Gastrocnemius medialis (tissue), 4 donors: Measurements from ENCODE around the gene BCL10. TPM values are rescaled to one million over a fixed set of nuclear protein-coding genes. Genes with fewer than 3 reads are reported as not detected.

Experiments
- ATAC-seq, 2 donors: fragments of 150-250 bp; one replicate each; pipeline ENCODE4 v1.9.1; 2016
- DNase-seq, 2 donors: peaks; one replicate each; pipeline ENCODE4 v3.0.0-alpha.2; 2019
- H3K27ac ChIP-seq, 4 donors: fragments of 200-600 bp; sonication (generic); 1 replicate in 1 of 4; 2 replicates in 3 of 4; pipeline ENCODE4 v1.5.1; 2016 to 2018; ENCODE audit warnings: mild to moderate bottlenecking in 2 of 4, moderate library complexity in 1 of 4
- H3K27me3 ChIP-seq, 3 donors: fragments of 200-600 bp; sonication (generic) in 2 of 3; 1 replicate in 1 of 3; 2 replicates in 2 of 3; pipeline versions ENCODE4 v1.5.1 to v1.6.0; 2016 to 2019; ENCODE audit warnings: mild to moderate bottlenecking in 1 of 3, moderate library complexity in 1 of 3
- H3K36me3 ChIP-seq, 2 donors: fragments of 200-600 bp; sonication (generic) in 1 of 2; one replicate each; pipeline ENCODE4 v1.5.1; 2017 to 2018
- H3K4me1 ChIP-seq, 2 donors: fragments of 200-600 bp; sonication (generic) in 1 of 2; one replicate each; pipeline ENCODE4 v1.5.1; 2016 to 2017; ENCODE audit warnings: mild to moderate bottlenecking in 2 of 2
- H3K4me3 ChIP-seq, 4 donors: fragments of 200-600 bp; sonication (generic) in 3 of 4; 1 replicate in 1 of 4; 2 replicates in 3 of 4; pipeline ENCODE4 v1.5.1; 2016 to 2019; ENCODE audit warnings: mild to moderate bottlenecking in 2 of 4
- H3K9me3 ChIP-seq, 3 donors: fragments of 200-600 bp; sonication (generic) in 2 of 3; 1 replicate in 1 of 3; 2 replicates in 2 of 3; pipeline ENCODE4 v1.5.1; 2016 to 2019
- POLR2A ChIP-seq, 2 donors: fragments of 450-650 bp; IDR thresholded peaks; one replicate each; pipeline ENCODE4 v1.6.1; 2017; ENCODE audit warnings: antibody characterized with exemption in 2 of 2, mild to moderate bottlenecking in 2 of 2, moderate library complexity in 2 of 2
- in situ Hi-C, 4 donors: fragments of 200-750 bp; cut with MboI; loops; one replicate each; pipeline versions ENCODE4 v1.15.0 to v1.8.0; 2017; ENCODE audit warnings: low sequenced_read_pairs in 4 of 4
- intact Hi-C: fragments of 100-400 bp; cut with DNase I; formaldehyde crosslinking; loops from one replicate; pipeline ENCODE4 v1.15.1; 2023; ENCODE audit warnings: low total_unique reads
- total RNA-seq, 4 donors: library from RNA; depleted of rRNA; stranded (reverse); fragments of >200 nt; gene quantifications; one replicate each; pipeline versions ENCODE4 v1.1.0 to v1.2.3, GENCODE V29; 2016
- TF ChIP-seq, protein P1 (sequence below), 5 experiments: fragments of 450-650 bp in 3 of 5; fragments of 200-600 bp in 2 of 5; sonication (generic) in 2 of 5; IDR thresholded peaks in 4 of 5; conservative IDR thresholded peaks in 1 of 5; 1 replicate in 4 of 5; 2 replicates in 1 of 5; pipeline ENCODE4 v1.5.1; 2016 to 2019; ENCODE audit warnings: antibody characterized with exemption in 5 of 5, mild to moderate bottlenecking in 3 of 5, moderate library complexity in 3 of 5

The BCL10 gene
- total RNA-seq, 4 donors from 2014 or later = 4.3 to 6.4 (median 5.4) TPM

DNA sequence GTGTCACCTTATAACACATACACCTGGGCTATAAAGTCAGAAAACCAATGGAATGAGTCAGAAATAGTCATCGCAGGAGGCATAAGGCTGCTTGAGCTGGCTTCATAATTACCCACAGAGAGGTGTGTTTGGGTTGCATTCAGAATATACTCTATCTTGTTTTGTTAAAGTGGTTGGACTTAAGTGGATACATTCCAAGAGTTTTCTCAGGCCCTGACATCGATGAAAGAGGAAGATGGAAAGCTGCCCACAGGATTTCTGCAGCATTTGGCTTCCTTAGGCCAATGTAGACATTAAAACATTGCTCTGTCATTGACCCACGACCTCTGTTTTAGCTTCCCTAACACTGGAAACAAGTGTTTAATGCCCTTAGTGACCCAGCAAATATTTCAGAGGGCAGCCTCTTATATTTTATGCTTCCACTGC is 18.6 kb upstream of the BCL10 start:
- no peak overlapping the region for H3K27ac ChIP-seq
- in situ Hi-C loops = no loop called here
- DNase-seq = no peak

DNA sequence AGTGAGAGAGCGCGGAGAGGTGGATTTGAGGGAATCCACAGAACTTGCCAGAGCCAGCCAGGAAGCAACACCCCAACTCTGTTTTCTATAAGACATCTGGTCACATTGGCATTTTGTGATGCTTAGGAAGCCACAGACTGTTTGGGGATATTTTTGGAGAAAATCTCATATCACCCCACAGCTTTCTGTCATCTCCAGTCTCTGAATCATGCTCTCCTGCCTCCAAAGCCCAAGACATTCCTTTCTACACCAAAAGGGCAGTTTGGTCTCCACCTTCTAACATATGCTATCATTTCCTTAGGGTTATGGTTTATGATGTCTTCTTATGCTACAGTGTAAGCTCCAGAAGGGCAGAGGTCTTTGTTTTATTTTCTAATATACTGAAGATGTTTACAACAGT is 14.4 kb upstream of the BCL10 start:
- Histone ChIP-seq H3K4me3 (no peak overlapping the region), H3K27me3 (no peaks in the 10 kb centered on the region), H3K27ac (no peak overlapping the region), H3K4me1 (no peaks in the 10 kb centered on the region), H3K36me3 (no peaks in the 10 kb centered on the region), H3K9me3 (no peaks in the 10 kb centered on the region)
- ATAC-seq (no peak), DNase-seq (no peak)
- TF ChIP-seq, protein P1, sequence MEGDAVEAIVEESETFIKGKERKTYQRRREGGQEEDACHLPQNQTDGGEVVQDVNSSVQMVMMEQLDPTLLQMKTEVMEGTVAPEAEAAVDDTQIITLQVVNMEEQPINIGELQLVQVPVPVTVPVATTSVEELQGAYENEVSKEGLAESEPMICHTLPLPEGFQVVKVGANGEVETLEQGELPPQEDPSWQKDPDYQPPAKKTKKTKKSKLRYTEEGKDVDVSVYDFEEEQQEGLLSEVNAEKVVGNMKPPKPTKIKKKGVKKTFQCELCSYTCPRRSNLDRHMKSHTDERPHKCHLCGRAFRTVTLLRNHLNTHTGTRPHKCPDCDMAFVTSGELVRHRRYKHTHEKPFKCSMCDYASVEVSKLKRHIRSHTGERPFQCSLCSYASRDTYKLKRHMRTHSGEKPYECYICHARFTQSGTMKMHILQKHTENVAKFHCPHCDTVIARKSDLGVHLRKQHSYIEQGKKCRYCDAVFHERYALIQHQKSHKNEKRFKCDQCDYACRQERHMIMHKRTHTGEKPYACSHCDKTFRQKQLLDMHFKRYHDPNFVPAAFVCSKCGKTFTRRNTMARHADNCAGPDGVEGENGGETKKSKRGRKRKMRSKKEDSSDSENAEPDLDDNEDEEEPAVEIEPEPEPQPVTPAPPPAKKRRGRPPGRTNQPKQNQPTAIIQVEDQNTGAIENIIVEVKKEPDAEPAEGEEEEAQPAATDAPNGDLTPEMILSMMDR (IDR thresholded peaks at IDR 0.05 in 4 of 5, conservative IDR thresholded peaks at IDR 0.05 in 1 of 5) = no peak
- TF ChIP-seq POLR2A (IDR thresholded peaks at IDR 0.05) = no peak
- intact Hi-C loops = no loop called here
- in situ Hi-C loops = no loop called here

More for the DNA sequence above, 18.6 kb upstream of the BCL10 start:
- no peak for ATAC-seq
- TF ChIP-seq, protein P1 (IDR thresholded peaks at IDR 0.05 in 4 of 5, conservative IDR thresholded peaks at IDR 0.05 in 1 of 5) = no peak
- no peak for TF ChIP-seq POLR2A (IDR thresholded peaks at IDR 0.05)
- H3K36me3 ChIP-seq = no peaks in the 10 kb centered on the region
- intact Hi-C loops = no loop called here
- no peak overlapping the region for H3K4me3 ChIP-seq
- H3K9me3 ChIP-seq = no peaks in the 10 kb centered on the region
- peaks cover 0 to 12% of the 10 kb centered on the region in 2 donors for H3K4me1 ChIP-seq
- H3K27me3 ChIP-seq = no peaks in the 10 kb centered on the region

DNA sequence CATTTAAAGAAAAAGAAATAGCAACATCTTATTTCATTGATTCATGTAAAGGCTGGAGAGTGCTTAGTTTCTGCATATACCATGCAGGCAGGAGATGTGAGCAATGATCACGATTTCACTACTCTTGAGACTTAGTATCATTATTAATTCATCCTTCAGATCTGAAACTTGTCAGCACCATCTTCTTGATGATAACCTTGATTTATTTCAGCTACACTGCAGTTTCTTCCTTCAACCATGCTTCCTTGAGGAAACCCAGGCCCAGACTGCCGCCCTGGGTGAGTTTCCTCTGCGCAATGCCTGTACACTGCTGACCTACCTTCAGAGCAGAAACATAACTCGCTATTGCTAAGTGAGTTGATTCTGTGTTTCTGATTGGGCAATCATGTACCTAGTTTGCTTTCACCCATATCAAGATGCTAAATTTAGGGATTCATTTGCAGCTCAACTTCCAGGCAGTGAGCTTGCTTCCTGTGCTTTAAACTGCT is 13.5 kb upstream of the BCL10 start:
- H3K27me3 ChIP-seq = no peaks in the 10 kb centered on the region
- H3K27ac ChIP-seq = no peak overlapping the region
- ATAC-seq = no peak
- H3K4me3 ChIP-seq = no peak overlapping the region
- no peak for DNase-seq
- intact Hi-C loops (no loop called here), in situ Hi-C loops (no loop called here)
- H3K9me3 ChIP-seq = no peaks in the 10 kb centered on the region
- TF ChIP-seq, protein P1 (IDR thresholded peaks at IDR 0.05 in 4 of 5, conservative IDR thresholded peaks at IDR 0.05 in 1 of 5) = no peak
- no peak for TF ChIP-seq POLR2A (IDR thresholded peaks at IDR 0.05)
- no peaks in the 10 kb centered on the region for H3K4me1 ChIP-seq
- H3K36me3 ChIP-seq = no peaks in the 10 kb centered on the region

DNA sequence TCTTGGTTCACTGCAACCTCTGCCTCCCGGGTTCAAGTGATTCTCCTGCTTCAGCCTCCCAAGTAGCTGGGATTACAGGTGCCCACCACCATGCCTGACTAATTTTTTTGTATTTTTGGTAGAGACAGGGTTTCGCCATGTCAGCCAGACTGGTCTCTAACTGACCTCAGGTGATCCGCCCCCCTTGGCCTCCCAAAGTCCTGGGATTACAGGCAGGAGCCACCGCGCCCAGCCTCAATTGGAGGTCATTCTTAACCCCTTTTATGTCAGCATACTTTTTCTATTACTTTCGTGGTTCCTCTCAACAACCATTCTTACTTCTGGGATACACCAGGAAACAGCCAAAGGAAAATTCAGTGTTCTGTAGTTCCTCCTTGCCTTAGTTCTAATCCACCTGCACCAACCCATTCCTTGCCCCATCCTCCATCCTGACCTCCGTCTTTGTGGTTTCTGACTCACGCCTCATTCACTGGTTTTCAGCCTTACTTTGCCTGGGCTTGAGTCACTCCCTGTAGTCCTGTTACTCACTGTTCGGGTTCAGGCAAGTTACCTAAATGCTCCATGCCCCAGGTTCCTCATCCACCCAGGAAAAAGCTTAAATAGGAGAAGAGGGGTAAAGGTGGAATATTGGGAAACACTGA is 12.9 kb upstream of the BCL10 start:
- H3K27ac ChIP-seq = no peak overlapping the region
- H3K4me3 ChIP-seq = no peak overlapping the region
- ATAC-seq (no peak), DNase-seq (no peak)
- H3K27me3 ChIP-seq = no peaks in the 10 kb centered on the region
- intact Hi-C loops = no loop called here
- no peak for TF ChIP-seq POLR2A (IDR thresholded peaks at IDR 0.05)
- TF ChIP-seq, protein P1 (IDR thresholded peaks at IDR 0.05 in 4 of 5, conservative IDR thresholded peaks at IDR 0.05 in 1 of 5) = no peak
- no peaks in the 10 kb centered on the region for H3K36me3 ChIP-seq
- H3K4me1 ChIP-seq = no peaks in the 10 kb centered on the region
- H3K9me3 ChIP-seq = no peaks in the 10 kb centered on the region
- in situ Hi-C loops = no loop called here

DNA sequence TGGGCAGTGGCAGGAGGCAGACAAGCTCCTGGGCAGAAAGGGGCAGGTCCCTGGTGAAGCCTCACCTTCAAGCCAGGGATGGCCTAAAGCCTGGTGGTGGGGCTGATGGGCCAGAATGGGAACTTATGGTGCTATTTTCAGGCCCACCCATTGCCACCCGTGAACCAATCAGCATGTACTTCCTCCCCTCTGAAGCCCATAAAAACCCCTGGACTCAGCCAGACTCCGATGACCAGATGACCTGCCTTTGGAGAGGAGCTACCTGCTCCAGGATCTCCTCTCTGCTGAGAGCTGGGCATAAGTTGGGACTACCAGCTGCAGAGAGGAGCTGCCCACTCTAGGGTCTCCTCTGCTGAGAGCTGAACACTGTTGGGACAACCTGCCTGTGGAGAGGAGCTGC is 7.8 kb upstream of the BCL10 start:
- Histone ChIP-seq H3K36me3 (no peaks in the 10 kb centered on the region), H3K27ac (no peak overlapping the region), H3K9me3 (no peaks in the 10 kb centered on the region), H3K27me3 (no peaks in the 10 kb centered on the region), H3K4me1 (no peaks in the 10 kb centered on the region), H3K4me3 (no peak overlapping the region)
- intact Hi-C loops (no loop called here), in situ Hi-C loops (no loop called here)
- DNase-seq = no peak
- no peak for ATAC-seq
- TF ChIP-seq, protein P1 (IDR thresholded peaks at IDR 0.05 in 4 of 5, conservative IDR thresholded peaks at IDR 0.05 in 1 of 5) = no peak
- TF ChIP-seq POLR2A (IDR thresholded peaks at IDR 0.05) = no peak
